ENCODE results near the gene RBM28.

The RBM28 gene

DNA sequence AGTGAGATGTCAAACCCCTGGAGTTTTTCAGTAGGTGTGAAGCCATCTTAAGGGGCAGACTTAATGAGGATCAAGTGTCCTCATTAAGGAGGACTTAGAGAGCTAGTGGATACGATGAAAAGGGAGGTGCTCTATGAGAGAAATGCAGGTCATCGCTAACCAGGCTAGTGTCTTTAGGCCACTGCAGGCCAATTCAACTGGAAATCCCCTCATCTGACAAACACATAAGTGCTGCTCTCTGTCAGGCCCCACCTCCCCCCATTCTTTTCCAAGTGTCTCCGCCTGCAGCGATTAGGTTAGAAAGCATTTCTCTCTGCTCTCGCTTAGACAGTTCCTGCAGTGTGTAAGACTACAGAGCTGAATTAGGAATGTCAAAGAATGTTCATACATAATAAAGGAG lies 33.7 kb downstream of the RBM28 start (continued):
- TF ChIP-seq, protein P1, sequence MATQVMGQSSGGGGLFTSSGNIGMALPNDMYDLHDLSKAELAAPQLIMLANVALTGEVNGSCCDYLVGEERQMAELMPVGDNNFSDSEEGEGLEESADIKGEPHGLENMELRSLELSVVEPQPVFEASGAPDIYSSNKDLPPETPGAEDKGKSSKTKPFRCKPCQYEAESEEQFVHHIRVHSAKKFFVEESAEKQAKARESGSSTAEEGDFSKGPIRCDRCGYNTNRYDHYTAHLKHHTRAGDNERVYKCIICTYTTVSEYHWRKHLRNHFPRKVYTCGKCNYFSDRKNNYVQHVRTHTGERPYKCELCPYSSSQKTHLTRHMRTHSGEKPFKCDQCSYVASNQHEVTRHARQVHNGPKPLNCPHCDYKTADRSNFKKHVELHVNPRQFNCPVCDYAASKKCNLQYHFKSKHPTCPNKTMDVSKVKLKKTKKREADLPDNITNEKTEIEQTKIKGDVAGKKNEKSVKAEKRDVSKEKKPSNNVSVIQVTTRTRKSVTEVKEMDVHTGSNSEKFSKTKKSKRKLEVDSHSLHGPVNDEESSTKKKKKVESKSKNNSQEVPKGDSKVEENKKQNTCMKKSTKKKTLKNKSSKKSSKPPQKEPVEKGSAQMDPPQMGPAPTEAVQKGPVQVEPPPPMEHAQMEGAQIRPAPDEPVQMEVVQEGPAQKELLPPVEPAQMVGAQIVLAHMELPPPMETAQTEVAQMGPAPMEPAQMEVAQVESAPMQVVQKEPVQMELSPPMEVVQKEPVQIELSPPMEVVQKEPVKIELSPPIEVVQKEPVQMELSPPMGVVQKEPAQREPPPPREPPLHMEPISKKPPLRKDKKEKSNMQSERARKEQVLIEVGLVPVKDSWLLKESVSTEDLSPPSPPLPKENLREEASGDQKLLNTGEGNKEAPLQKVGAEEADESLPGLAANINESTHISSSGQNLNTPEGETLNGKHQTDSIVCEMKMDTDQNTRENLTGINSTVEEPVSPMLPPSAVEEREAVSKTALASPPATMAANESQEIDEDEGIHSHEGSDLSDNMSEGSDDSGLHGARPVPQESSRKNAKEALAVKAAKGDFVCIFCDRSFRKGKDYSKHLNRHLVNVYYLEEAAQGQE (tag by site-specific recombination; IDR thresholded peaks at IDR 0.05), result no peak
- TF ChIP-seq, protein P2, sequence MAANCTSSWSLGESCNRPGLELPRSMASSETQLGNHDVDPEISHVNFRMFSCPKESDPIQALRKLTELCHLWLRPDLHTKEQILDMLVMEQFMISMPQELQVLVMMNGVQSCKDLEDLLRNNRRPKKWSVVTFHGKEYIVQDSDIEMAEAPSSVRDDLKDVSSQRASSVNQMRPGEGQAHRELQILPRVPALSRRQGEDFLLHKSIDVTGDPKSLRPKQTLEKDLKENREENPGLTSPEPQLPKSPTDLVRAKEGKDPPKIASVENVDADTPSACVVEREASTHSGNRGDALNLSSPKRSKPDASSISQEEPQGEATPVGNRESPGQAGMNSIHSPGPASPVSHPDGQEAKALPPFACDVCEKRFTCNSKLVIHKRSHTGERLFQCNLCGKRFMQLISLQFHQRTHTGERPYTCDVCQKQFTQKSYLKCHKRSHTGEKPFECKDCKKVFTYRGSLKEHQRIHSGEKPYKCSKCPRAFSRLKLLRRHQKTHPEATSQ (tag by site-specific recombination; IDR thresholded peaks at IDR 0.05), result no peak
- no peak for TF ChIP-seq ZNF600 (tag by site-specific recombination; IDR thresholded peaks at IDR 0.05)
- no peak for TF ChIP-seq ZNF544 (tag by site-specific recombination; IDR thresholded peaks at IDR 0.05)
- no peak for TF ChIP-seq ZNF76 (tag by site-specific recombination; IDR thresholded peaks at IDR 0.05; ENCODE audit: borderline replicate concordance, low read depth)
- TF ChIP-seq, protein P3, sequence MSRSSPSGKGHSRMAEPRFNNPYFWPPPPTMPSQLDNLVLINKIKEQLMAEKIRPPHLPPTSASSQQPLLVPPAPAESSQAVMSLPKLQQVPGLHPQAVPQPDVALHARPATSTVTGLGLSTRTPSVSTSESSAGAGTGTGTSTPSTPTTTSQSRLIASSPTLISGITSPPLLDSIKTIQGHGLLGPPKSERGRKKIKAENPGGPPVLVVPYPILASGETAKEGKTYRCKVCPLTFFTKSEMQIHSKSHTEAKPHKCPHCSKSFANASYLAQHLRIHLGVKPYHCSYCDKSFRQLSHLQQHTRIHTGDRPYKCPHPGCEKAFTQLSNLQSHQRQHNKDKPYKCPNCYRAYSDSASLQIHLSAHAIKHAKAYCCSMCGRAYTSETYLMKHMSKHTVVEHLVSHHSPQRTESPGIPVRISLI (tag by site-specific recombination; IDR thresholded peaks at IDR 0.05), result no peak
- TF ChIP-seq ZNF394 (tag by site-specific recombination; IDR thresholded peaks at IDR 0.05; ENCODE audit: borderline replicate concordance), result no peak
- no peak for TF ChIP-seq ZNF560 (tag by site-specific recombination; IDR thresholded peaks at IDR 0.05; ENCODE audit: borderline replicate concordance)

DNA sequence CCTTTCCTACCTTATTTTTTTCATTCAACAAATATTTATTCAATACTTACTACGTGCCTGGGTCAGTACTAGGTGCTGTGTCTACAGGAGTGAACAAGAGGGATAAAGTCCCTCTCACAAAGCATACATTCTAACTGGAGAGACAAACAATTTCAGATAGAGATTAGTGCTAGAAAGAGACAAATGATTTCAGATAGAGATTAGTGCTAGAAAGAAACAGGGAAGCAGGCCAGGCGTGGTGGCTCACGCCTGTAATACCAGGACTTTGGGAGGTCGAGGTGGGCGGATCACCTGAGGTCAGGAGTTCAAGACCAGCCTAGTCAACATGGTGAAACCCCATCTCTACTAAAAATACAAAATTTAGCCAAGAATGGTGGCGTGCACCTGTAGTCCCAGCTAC lies 34.6 kb downstream of the RBM28 start:
- ChIA-PET CTCF (interaction anchor here (0.6 kb wide), 1 partner anchor 34 kb away, joined by 3 read pairs; no protein-coding TSS in a partner anchor), POLR2A (no interaction called here)
- peaks cover 46 to 87% of the 10 kb centered on the region in 2 experiments for H3K36me3 ChIP-seq (ENCODE audit: control insufficient read depth in 2 of 2, insufficient read depth in 1 of 2, low read length in 2 of 2)
- H3K4me1 ChIP-seq (ENCODE audit: control insufficient read depth, insufficient read depth, low read length), result no peaks in the 10 kb centered on the region
- no peak overlapping the region for H3K27ac ChIP-seq (ENCODE audit: extremely low read depth, low read depth, low read length)
- no peaks in the 10 kb centered on the region for H3K9me3 ChIP-seq (ENCODE audit: control insufficient read depth, insufficient read depth, low read depth, low read length)
- H3K4me3 ChIP-seq (ENCODE audit: low read depth, low read length), result no peak overlapping the region
- TF ChIP-seq ZNF184 (tag by site-specific recombination; IDR thresholded peaks at IDR 0.05) (no peak), ZNF202 (tag by site-specific recombination; IDR thresholded peaks at IDR 0.05; ENCODE audit: borderline replicate concordance) (no peak), GLIS1 (tag by site-specific recombination; IDR thresholded peaks at IDR 0.05) (no peak), ZNF548 (tag by site-specific recombination; IDR thresholded peaks at IDR 0.05) (no peak), ZXDB (tag by site-specific recombination; IDR thresholded peaks at IDR 0.05) (no peak), ZNF214 (tag by site-specific recombination; IDR thresholded peaks at IDR 0.05; ENCODE audit: borderline replicate concordance) (no peak), ZNF157 (tag by site-specific recombination; IDR thresholded peaks at IDR 0.05) (no peak), EGR2 (tag by site-specific recombination; IDR thresholded peaks at IDR 0.05; ENCODE audit: low read depth) (no peak), ZNF624 (tag by site-specific recombination; IDR thresholded peaks at IDR 0.05) (no peak), ZNF558 (tag by site-specific recombination; IDR thresholded peaks at IDR 0.05) (no peak), KLF1 (tag by site-specific recombination; IDR thresholded peaks at IDR 0.05) (no peak)
- TF ChIP-seq, protein P4, sequence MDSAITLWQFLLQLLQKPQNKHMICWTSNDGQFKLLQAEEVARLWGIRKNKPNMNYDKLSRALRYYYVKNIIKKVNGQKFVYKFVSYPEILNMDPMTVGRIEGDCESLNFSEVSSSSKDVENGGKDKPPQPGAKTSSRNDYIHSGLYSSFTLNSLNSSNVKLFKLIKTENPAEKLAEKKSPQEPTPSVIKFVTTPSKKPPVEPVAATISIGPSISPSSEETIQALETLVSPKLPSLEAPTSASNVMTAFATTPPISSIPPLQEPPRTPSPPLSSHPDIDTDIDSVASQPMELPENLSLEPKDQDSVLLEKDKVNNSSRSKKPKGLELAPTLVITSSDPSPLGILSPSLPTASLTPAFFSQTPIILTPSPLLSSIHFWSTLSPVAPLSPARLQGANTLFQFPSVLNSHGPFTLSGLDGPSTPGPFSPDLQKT (IDR thresholded peaks at IDR 0.05; ENCODE audit: borderline replicate concordance, low read depth, low read length), result no peak
- TF ChIP-seq, protein P5, sequence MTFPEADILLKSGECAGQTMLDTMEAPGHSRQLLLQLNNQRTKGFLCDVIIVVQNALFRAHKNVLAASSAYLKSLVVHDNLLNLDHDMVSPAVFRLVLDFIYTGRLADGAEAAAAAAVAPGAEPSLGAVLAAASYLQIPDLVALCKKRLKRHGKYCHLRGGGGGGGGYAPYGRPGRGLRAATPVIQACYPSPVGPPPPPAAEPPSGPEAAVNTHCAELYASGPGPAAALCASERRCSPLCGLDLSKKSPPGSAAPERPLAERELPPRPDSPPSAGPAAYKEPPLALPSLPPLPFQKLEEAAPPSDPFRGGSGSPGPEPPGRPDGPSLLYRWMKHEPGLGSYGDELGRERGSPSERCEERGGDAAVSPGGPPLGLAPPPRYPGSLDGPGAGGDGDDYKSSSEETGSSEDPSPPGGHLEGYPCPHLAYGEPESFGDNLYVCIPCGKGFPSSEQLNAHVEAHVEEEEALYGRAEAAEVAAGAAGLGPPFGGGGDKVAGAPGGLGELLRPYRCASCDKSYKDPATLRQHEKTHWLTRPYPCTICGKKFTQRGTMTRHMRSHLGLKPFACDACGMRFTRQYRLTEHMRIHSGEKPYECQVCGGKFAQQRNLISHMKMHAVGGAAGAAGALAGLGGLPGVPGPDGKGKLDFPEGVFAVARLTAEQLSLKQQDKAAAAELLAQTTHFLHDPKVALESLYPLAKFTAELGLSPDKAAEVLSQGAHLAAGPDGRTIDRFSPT (tag by site-specific recombination; IDR thresholded peaks at IDR 0.05), result no peak

Data from HEK293 (cell line).